ENCODE results near the gene AADACL2. TPM values are rescaled to one million over a fixed set of nuclear protein-coding genes. Genes with fewer than 3 reads are reported as not detected.
"Not testable (repeated sequence)": the region's sequence is repeated elsewhere in the genome, so short reads cannot be mapped to it uniquely, and the experiment has no call there.

AADACL2 gene
- total RNA-seq, 1 experiment from 2014 or later = not detected

DNA sequence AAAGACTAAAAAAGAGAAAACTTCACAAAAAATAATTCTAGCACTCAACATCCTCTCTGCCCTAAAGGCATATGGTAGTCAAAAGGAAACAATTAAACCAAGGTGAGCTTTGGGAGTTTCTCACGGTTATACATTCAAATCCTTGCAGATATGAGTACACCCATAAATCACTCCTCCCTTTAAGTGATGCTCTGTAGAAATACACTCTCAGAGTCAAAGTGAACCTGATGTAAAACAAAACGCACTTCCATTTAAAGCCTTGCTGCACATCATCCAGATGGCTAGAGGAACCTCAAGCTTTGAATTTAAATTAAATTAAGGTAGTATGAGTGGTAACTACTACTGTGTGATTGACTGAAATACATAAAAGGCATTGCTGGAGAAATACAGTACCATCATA, 44.2 kb downstream of the AADACL2 start:
- TF ChIP-seq, protein P1, sequence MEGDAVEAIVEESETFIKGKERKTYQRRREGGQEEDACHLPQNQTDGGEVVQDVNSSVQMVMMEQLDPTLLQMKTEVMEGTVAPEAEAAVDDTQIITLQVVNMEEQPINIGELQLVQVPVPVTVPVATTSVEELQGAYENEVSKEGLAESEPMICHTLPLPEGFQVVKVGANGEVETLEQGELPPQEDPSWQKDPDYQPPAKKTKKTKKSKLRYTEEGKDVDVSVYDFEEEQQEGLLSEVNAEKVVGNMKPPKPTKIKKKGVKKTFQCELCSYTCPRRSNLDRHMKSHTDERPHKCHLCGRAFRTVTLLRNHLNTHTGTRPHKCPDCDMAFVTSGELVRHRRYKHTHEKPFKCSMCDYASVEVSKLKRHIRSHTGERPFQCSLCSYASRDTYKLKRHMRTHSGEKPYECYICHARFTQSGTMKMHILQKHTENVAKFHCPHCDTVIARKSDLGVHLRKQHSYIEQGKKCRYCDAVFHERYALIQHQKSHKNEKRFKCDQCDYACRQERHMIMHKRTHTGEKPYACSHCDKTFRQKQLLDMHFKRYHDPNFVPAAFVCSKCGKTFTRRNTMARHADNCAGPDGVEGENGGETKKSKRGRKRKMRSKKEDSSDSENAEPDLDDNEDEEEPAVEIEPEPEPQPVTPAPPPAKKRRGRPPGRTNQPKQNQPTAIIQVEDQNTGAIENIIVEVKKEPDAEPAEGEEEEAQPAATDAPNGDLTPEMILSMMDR (IDR thresholded peaks at IDR 0.05; ENCODE audit: unreplicated experiment) = no peak
- no TSS peak for BruUV-seq (replicated peaks)

DNA sequence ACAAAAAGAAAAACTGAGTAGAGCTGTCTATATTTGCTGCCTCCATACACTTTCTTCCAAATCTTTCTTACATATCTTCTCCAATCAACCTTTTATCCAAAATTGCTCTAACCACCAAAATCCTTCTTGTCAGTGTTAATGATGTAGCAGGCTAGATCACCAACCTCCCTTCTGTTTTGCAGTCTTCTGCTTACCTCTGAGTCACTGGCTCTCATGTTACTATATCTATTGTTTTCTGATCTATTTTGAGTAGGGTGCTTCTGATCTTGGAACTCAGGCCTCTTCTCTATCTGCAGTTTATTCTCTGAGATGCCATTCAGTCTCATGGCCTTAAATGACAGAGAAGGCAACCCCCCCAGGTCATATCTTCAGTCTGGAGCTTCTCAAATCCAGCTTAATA, 53.9 kb downstream of the AADACL2 start:
- Mint-ChIP-seq H3K36me3 (ENCODE audit: insufficient read depth, unreplicated experiment) (no peaks in the 10 kb centered on the region), H3K9me3 (ENCODE audit: low read depth, unreplicated experiment) (no peaks in the 10 kb centered on the region), H3K4me1 (ENCODE audit: low read depth, unreplicated experiment) (peaks cover 11% of the 10 kb centered on the region), H3K27me3 (ENCODE audit: unreplicated experiment) (no peaks in the 10 kb centered on the region), H3K4me3 (ENCODE audit: low read depth, unreplicated experiment) (no peak overlapping the region), H3K27ac (ENCODE audit: unreplicated experiment) (no peak overlapping the region)
- TF ChIP-seq, protein P1 (IDR thresholded peaks at IDR 0.05; ENCODE audit: unreplicated experiment) = no peak
- intact Hi-C loops (cut with micrococcal nuclease; ENCODE audit: unreplicated experiment) = no loop called here
- no TSS peak for BruUV-seq (replicated peaks)
- no peak for DNase-seq
- CTCF ChIA-PET = no interaction called here

More for the DNA sequence above, 44.2 kb downstream of the AADACL2 start:
- Mint-ChIP-seq H3K36me3 (ENCODE audit: insufficient read depth, unreplicated experiment) (no peaks in the 10 kb centered on the region), H3K4me3 (ENCODE audit: low read depth, unreplicated experiment) (no peak overlapping the region), H3K27ac (ENCODE audit: unreplicated experiment) (no peak overlapping the region), H3K27me3 (ENCODE audit: unreplicated experiment) (no peaks in the 10 kb centered on the region), H3K9me3 (ENCODE audit: low read depth, unreplicated experiment) (no peaks in the 10 kb centered on the region), H3K4me1 (ENCODE audit: low read depth, unreplicated experiment) (peaks cover 20% of the 10 kb centered on the region)
- no peak for DNase-seq
- CTCF ChIA-PET = interaction anchor here (1.2 kb wide), 1 partner anchor 12 kb away, joined by 4 read pairs; no protein-coding TSS in a partner anchor
- intact Hi-C loops (cut with micrococcal nuclease; ENCODE audit: unreplicated experiment) = no loop called here

DNA sequence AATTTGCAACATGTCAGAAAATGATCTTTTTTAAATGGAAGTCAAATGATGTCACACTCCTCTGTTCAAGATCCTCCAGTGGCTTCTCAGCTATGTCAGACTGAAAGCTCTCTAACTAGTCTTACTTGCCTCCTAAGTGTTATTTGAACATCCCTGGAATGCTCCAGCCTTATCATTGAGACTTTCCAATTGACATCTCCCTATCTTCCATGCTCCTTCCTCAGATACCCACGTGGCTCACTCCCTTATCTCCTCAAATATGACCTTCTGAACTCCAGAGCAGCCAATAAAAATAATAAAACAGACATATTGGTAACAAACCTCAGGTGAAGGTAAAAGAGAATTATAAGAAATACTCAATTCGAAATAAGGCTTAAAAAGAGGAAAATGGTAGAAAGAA, 54.7 kb downstream of the AADACL2 start:
- no TSS peak for BruUV-seq (replicated peaks)
- intact Hi-C loops (cut with micrococcal nuclease; ENCODE audit: unreplicated experiment) = no loop called here
- no peak overlapping the region for H3K4me3 Mint-ChIP-seq (ENCODE audit: low read depth, unreplicated experiment)
- TF ChIP-seq, protein P1 (IDR thresholded peaks at IDR 0.05; ENCODE audit: unreplicated experiment) = no peak
- H3K27me3 Mint-ChIP-seq (ENCODE audit: unreplicated experiment) = no peaks in the 10 kb centered on the region
- DNase-seq = no peak
- H3K4me1 Mint-ChIP-seq (ENCODE audit: low read depth, unreplicated experiment) = peaks cover 13% of the 10 kb centered on the region
- H3K36me3 Mint-ChIP-seq (ENCODE audit: insufficient read depth, unreplicated experiment) = no peaks in the 10 kb centered on the region
- CTCF ChIA-PET = no interaction called here
- H3K27ac Mint-ChIP-seq (ENCODE audit: unreplicated experiment) = no peak overlapping the region
- H3K9me3 Mint-ChIP-seq (ENCODE audit: low read depth, unreplicated experiment) = no peaks in the 10 kb centered on the region

DNA sequence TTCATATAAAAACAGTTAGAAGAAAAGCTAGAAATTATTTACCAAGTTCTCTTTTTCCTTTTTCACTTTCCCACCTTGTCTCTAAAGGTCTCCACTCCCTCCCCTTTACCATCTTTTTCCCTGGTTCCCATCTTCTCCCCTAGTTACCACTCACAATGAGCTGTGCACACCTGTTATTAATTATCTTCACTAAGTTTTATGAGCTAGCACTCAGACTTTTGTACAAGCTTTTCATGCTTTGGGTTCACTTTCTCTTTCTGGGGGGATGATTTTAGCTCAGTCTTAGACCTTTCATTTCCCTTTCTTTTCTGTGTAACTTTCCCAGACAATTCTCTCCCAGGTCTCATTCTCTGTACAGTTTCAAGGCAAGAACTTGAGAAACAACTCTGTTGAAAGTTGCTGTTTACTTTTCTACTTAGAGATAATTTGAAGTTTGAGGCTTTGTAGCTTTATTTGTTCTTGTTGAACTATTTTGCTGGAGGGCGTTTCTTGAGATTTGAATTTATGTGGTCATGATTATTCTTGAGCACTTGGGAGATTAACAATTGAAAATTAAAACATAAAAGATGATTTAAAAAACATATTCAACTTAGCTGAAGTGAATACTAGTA, 56.2 kb downstream of the AADACL2 start:
- Mint-ChIP-seq H3K9me3 (ENCODE audit: low read depth, unreplicated experiment) (no peaks in the 10 kb centered on the region), H3K4me1 (ENCODE audit: low read depth, unreplicated experiment) (peaks cover 27% of the 10 kb centered on the region), H3K27me3 (ENCODE audit: unreplicated experiment) (no peaks in the 10 kb centered on the region), H3K4me3 (ENCODE audit: low read depth, unreplicated experiment) (no peak overlapping the region), H3K27ac (ENCODE audit: unreplicated experiment) (peak overlapping the region; percentile 25), H3K36me3 (ENCODE audit: insufficient read depth, unreplicated experiment) (no peaks in the 10 kb centered on the region)
- DNase-seq = no peak
- intact Hi-C loops (cut with micrococcal nuclease; ENCODE audit: unreplicated experiment) = no loop called here
- CTCF ChIA-PET = interaction anchor here (0.8 to 1.5 kb wide), 5 partner anchors 11 to 26 kb away, joined by 3 to 7 read pairs (median 4); no protein-coding TSS in a partner anchor
- no TSS peak for BruUV-seq (replicated peaks)
- TF ChIP-seq, protein P1 (IDR thresholded peaks at IDR 0.05; ENCODE audit: unreplicated experiment) = no peak

DNA sequence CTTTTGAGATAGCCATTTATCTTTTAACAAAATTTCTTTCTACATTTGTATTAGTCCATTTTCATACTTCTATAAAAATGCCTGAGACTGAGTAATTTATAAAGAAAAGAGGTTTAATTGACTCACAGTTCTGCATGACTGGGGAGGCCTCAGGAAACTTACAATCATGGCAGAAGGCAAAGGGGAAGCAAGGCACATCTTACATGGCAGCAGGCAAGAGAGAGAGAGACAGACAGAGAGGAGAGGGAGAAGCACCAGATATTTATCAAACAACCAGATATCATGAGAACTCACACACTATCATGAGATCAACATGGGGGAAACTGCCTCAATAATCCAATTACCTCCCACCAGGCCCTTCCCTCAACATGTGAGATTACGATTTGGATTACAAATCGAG, 57.0 kb downstream of the AADACL2 start:
- H3K9me3 Mint-ChIP-seq (ENCODE audit: low read depth, unreplicated experiment); H3K27me3 Mint-ChIP-seq (ENCODE audit: unreplicated experiment); H3K36me3 Mint-ChIP-seq (ENCODE audit: insufficient read depth, unreplicated experiment); H3K4me3 Mint-ChIP-seq (ENCODE audit: low read depth, unreplicated experiment); intact Hi-C loops (cut with micrococcal nuclease; ENCODE audit: unreplicated experiment); DNase-seq; H3K27ac Mint-ChIP-seq (ENCODE audit: unreplicated experiment); BruUV-seq (replicated peaks): not testable (repeated sequence)
- CTCF ChIA-PET = interaction anchor here (1.1 to 1.5 kb wide), 3 partner anchors 10 to 25 kb away, joined by 4 to 5 read pairs (median 4); no protein-coding TSS in a partner anchor
- peaks cover 32% of the 10 kb centered on the region for H3K4me1 Mint-ChIP-seq (ENCODE audit: low read depth, unreplicated experiment)
